Measurements from ENCODE around the gene FAM151B. TPM values are rescaled to one million over a fixed set of nuclear protein-coding genes. Genes with fewer than 3 reads are reported as not detected.

Gene FAM151B
- total and polyA plus RNA-seq, 2 of the 8 experiments (the other 6 are each of a cell fraction or from before 2014, with no cell fraction given), result 0.62 to 1.1 TPM

- TF ChIP-seq, protein P1, sequence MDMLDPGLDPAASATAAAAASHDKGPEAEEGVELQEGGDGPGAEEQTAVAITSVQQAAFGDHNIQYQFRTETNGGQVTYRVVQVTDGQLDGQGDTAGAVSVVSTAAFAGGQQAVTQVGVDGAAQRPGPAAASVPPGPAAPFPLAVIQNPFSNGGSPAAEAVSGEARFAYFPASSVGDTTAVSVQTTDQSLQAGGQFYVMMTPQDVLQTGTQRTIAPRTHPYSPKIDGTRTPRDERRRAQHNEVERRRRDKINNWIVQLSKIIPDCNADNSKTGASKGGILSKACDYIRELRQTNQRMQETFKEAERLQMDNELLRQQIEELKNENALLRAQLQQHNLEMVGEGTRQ (IDR thresholded peaks at IDR 0.05; ENCODE audit: low read length), result no peak
- TF ChIP-seq POLR2A (IDR thresholded peaks at IDR 0.05; ENCODE audit: control extremely low read depth in 1 of 2, low read depth in 2 of 2, low read length in 2 of 2), result peak; percentile 52 to 65
- TF ChIP-seq, protein P2, sequence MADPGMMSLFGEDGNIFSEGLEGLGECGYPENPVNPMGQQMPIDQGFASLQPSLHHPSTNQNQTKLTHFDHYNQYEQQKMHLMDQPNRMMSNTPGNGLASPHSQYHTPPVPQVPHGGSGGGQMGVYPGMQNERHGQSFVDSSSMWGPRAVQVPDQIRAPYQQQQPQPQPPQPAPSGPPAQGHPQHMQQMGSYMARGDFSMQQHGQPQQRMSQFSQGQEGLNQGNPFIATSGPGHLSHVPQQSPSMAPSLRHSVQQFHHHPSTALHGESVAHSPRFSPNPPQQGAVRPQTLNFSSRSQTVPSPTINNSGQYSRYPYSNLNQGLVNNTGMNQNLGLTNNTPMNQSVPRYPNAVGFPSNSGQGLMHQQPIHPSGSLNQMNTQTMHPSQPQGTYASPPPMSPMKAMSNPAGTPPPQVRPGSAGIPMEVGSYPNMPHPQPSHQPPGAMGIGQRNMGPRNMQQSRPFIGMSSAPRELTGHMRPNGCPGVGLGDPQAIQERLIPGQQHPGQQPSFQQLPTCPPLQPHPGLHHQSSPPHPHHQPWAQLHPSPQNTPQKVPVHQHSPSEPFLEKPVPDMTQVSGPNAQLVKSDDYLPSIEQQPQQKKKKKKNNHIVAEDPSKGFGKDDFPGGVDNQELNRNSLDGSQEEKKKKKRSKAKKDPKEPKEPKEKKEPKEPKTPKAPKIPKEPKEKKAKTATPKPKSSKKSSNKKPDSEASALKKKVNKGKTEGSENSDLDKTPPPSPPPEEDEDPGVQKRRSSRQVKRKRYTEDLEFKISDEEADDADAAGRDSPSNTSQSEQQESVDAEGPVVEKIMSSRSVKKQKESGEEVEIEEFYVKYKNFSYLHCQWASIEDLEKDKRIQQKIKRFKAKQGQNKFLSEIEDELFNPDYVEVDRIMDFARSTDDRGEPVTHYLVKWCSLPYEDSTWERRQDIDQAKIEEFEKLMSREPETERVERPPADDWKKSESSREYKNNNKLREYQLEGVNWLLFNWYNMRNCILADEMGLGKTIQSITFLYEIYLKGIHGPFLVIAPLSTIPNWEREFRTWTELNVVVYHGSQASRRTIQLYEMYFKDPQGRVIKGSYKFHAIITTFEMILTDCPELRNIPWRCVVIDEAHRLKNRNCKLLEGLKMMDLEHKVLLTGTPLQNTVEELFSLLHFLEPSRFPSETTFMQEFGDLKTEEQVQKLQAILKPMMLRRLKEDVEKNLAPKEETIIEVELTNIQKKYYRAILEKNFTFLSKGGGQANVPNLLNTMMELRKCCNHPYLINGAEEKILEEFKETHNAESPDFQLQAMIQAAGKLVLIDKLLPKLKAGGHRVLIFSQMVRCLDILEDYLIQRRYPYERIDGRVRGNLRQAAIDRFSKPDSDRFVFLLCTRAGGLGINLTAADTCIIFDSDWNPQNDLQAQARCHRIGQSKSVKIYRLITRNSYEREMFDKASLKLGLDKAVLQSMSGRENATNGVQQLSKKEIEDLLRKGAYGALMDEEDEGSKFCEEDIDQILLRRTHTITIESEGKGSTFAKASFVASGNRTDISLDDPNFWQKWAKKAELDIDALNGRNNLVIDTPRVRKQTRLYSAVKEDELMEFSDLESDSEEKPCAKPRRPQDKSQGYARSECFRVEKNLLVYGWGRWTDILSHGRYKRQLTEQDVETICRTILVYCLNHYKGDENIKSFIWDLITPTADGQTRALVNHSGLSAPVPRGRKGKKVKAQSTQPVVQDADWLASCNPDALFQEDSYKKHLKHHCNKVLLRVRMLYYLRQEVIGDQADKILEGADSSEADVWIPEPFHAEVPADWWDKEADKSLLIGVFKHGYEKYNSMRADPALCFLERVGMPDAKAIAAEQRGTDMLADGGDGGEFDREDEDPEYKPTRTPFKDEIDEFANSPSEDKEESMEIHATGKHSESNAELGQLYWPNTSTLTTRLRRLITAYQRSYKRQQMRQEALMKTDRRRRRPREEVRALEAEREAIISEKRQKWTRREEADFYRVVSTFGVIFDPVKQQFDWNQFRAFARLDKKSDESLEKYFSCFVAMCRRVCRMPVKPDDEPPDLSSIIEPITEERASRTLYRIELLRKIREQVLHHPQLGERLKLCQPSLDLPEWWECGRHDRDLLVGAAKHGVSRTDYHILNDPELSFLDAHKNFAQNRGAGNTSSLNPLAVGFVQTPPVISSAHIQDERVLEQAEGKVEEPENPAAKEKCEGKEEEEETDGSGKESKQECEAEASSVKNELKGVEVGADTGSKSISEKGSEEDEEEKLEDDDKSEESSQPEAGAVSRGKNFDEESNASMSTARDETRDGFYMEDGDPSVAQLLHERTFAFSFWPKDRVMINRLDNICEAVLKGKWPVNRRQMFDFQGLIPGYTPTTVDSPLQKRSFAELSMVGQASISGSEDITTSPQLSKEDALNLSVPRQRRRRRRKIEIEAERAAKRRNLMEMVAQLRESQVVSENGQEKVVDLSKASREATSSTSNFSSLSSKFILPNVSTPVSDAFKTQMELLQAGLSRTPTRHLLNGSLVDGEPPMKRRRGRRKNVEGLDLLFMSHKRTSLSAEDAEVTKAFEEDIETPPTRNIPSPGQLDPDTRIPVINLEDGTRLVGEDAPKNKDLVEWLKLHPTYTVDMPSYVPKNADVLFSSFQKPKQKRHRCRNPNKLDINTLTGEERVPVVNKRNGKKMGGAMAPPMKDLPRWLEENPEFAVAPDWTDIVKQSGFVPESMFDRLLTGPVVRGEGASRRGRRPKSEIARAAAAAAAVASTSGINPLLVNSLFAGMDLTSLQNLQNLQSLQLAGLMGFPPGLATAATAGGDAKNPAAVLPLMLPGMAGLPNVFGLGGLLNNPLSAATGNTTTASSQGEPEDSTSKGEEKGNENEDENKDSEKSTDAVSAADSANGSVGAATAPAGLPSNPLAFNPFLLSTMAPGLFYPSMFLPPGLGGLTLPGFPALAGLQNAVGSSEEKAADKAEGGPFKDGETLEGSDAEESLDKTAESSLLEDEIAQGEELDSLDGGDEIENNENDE (IDR thresholded peaks at IDR 0.05; ENCODE audit: insufficient replicate concordance, low read length), result no peak
- no peak for TF ChIP-seq EZH2 (IDR thresholded peaks at IDR 0.05; ENCODE audit: low read depth, low read length, severe bottlenecking)
- no peak for TF ChIP-seq SUZ12 (IDR thresholded peaks at IDR 0.05; ENCODE audit: low read length)
- peak; percentile 5; the same call in 1 of the 2 replicates for TF ChIP-seq JUND (IDR thresholded peaks at IDR 0.05; ENCODE audit: low read length)
- no peak for TF ChIP-seq ATF3 (IDR thresholded peaks at IDR 0.05; ENCODE audit: insufficient read depth, low read depth, low read length)
These were observed at the start of gene FAM151B (continued) for GRCh38 chr5:80487829-80488721.
